Left renal pelvis (tissue), 4 donors: Measurements from ENCODE around the gene CORO6. TPM values are rescaled to one million over a fixed set of nuclear protein-coding genes. Genes with fewer than 3 reads are reported as not detected.

Experiments
- DNase-seq, 4 donors: peaks; one replicate each; pipeline ENCODE4 v3.0.0-alpha.2; 2013; ENCODE audit warnings: low read depth in 4 of 4, low spot score in 3 of 4
- polyA plus RNA-seq, 4 donors: library from polyadenylated mRNA; unstranded; fragments of 120-200 nt; gene quantifications; one replicate each; pipeline ENCODE4 v1.2.1, GENCODE V29; 2013; ENCODE audit not compliant: insufficient read length in 4 of 4

Gene CORO6
- polyA plus RNA-seq, 4 donors = 2.6 to 4.9 (median 3.3) TPM

DNA sequence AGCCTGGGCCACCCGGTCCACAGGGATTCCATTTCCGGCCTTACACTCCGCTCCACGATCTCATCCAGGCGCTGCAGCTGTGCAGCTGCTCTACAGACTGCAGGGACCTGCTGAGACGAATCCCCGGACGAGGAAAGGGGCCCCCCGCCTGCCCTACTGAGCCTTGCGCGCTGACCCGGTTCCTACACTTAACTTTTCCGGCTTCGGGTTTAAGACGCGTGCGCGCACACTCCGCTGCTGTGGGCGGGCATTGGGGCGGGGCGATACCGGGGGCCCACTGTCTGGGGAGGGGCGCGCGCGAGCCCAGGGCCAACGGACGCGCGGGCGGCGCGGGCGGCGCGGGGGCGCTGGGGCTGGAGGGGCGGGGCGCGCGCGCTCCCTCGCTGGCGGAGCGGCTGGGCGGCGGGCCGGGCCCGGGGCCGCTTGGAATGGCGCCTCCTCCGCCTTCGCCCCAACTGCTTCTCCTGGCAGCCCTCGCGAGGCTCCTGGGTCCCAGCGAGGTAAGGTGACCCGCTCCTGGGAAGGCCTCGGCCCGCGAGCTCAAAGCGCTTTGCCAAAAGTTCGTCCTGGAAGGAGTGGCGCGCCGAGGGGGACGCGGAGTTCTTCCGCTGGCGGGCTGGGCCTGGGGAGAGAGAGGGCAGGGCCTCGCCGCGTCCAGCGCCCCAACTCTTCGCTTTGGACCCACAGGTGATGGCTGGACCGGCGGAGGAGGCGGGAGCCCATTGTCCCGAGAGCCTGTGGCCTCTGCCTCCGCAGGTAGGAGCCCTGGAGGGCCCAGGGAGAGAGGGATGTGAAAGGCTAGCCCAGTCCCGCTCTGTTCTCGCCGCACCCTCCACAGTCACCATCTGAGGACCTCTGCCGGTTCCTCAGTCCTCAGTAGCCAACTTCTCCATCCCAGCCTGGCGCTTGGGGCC, 54.1 kb downstream of the CORO6 start, which contains the start of gene TP53I13:
Gene TP53I13 (plus strand): TSS at position 371 of the 914 bp plus-strand sequence. CDS start 58 bp downstream, at position 429.
- peak in 1 of 4 donors; percentile 68 for DNase-seq

DNA sequence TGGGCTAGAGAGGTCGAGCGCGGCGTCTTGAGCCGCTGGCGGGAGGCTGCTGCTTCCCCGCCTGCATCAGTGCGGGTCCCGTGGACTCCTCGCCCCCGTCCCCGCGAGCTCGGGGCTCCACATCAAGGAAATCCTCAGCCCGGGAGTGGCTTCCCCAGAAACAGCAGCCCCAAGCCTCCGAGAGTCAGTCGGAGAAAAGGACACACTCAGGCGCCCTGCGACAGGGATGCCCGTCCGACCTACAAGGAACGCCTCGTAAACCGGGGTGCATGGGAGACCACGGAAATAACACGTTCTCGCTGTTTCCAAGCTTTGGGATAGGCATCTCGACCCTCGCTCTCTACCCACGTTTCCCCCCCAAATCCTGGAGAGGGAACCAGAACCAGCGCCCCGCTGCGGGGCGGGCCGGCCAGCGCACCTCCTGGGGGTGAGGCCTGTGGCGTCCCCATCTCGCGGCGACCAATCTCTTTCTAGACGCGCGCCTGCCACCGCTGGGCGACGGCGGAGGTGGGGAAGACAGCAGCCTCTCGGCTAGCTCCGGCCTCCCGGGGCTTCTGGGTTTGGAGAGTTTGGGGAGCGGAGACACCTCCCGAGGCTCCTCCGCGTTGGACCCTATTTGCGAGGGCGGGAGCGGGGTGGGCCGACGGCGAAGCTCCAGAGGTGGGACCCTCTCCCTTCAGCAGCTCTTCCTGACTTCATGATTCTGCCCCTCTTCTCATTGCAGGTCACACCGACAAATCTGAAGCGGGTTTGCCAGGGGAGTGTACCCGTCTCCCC, 55.0 kb downstream of the CORO6 start:
- no peak for DNase-seq

DNA sequence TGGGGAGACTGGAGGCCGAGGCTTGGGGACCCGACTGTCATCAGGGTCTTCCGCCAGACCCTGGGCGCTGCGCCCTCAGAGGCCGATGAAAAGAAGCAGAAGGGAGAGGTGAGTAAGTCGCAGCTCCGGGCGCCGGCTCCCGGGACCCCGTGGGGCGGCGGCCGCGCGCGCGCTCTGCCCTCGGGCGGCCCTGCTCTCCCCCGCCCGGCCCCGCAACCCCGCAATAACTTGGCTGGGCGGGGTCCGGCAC, 55.5 kb downstream of the CORO6 start:
- DNase-seq = no peak

DNA sequence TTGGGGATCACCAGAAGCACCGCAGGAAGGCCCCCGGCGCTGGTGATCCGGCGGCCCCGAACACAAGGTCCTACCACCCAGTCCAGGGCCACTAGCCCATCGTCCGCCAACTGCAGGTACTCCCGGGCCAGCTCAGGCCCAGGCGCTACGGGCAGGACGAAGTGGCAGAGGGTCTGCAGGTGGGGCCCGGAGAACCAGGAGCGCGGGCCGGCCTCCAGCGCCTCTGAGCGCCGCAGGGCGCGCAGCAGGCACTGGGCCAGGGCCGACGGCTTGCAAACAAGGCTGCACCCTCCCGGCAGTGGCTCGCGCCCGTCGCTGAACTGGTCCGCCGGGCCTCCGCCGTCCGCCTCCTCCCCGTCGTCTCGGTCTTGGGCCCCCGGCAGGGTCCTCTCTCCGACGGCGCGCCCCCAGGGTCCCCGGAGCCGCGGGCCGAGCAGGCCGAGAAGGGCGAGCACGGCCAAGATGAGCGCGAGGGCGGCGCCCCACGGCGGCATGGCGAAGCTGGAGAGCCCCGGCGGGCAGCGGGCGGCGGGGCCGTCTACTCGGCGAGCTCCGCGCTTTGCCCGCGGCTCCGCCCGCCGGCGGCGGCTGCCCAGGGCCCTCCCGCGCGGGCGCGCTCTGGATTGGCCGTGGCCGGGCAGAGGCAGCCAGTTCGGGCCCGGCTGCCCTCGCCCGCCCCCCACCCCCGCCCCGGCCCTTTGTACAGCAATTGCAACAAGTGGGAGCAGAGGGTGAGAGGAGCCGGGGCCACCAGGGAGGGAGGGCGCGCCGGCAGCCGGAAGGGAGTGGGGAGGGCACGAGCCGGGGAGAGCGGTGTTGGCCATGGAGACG, 56.0 kb downstream of the CORO6 start, which contains the start of gene ABHD15:
Gene ABHD15 (minus strand): TSS at position 565 of the 831 bp plus-strand sequence. CDS start 71 bp downstream, at position 494.
- no peak for DNase-seq

DNA sequence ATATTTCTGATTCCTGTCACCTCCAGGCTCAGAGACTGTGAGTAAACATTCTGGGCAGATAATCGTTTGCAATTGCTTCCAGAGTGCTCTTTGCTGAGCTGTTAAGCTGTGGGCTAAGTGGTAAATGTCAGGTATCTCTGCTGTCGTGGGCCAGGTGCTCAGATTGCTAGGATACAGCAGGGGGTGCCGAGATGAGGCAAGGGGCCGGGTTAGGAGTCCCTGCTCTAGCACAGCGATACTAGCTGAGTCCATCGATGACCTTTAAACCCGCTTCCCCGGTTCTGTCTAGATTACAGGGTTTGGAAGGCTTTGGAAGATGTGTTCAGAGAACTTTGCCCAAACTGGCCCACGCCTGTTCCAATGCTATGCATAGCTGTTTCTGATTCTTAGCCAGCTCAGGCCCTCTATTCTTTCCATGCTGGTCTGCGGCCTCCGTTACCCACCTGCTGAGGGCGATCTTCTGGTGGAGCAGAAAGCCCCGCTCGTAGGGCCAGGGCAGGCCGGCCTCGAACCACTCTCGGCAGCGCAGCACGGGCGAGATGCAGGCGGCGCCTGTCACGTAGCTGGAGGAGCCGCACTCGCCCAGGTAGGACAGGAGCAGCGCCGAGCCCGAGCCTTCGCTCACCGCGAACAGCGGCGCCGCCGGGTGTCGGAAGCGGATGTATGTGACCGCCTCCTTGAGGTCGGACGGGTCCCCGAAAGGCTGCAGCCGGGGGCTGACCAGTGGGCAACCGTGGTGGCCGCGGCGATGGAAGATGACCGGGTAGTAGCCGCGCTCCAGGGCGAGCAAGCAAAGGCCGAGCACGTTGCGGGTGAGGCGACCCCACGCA, 56.9 kb downstream of the CORO6 start:
- no peak for DNase-seq

Other genes with a start within 250 kb of the CORO6 start
- gene TAOK1, start 232.5 kb downstream of the CORO6 start, polyA plus RNA-seq = 10 to 100 TPM; 41.1 to 50.7 (median 47.2) TPM
- 1 to 10 TPM; 6.4 to 8.1 (median 6.8) TPM for gene ABHD15, start 55.9 kb downstream of the CORO6 start, polyA plus RNA-seq
- gene TP53I13, start 54.2 kb downstream of the CORO6 start, polyA plus RNA-seq = 10 to 100 TPM; 27.1 to 48.7 (median 31.7) TPM
- 10 to 100 TPM; 36.9 to 54.5 (median 41.7) TPM for gene GIT1, start 33.3 kb downstream of the CORO6 start, polyA plus RNA-seq
- gene ANKRD13B, start 29.8 kb downstream of the CORO6 start, polyA plus RNA-seq = 10 to 100 TPM in 3 of 4 donors, 1 to 10 TPM in 1; 8.7 to 30.4 (median 14.0) TPM